Epithelial cell of alveolus of lung (primary cell): ENCODE measurements around the gene PDE4B. TPM values are rescaled to one million over a fixed set of nuclear protein-coding genes. Genes with fewer than 3 reads are reported as not detected.

ENCODE experiments used
- total RNA-seq: library from RNA; depleted of rRNA; stranded (reverse); fragments of >200 nt; gene quantifications from 2 replicates; pipeline ENCODE4 v1.2.1, GENCODE V29; 2015

PDE4B gene
- total RNA-seq, result 3.7 and 45.6 TPM in 2 replicates

GRCh38 chr1:65792669-65793358, at the start of gene PDE4B:
Gene PDE4B (plus strand): TSS chr1:65792895.

